ENCODE data around the gene MYL2.

- TF ChIP-seq CTCF (IDR thresholded peaks at IDR 0.05), result no peak
- no peak for TF ChIP-seq POLR2A (IDR thresholded peaks at IDR 0.05)
Observed at GRCh38 chr12:110913119-110914056, 7.0 kb downstream of the MYL2 start.

Measured in uterus (tissue), 2 donors.